Endodermal cell (in vitro differentiated cells): Measurements from ENCODE around the gene NOL9. TPM values are rescaled to one million over a fixed set of nuclear protein-coding genes. Genes with fewer than 3 reads are reported as not detected.

Experiments used
- DNase-seq: peaks from one replicate; pipeline ENCODE4 v3.0.0-alpha.2; 2017
- H3K27ac ChIP-seq: 2 replicates; pipeline ENCODE4 v1.5.1; 2013; ENCODE audit warnings: mild to moderate bottlenecking, low read depth, low read length, moderate library complexity
- H3K27me3 ChIP-seq: 2 replicates; pipeline ENCODE4 v1.6.1; 2013; ENCODE audit warnings: mild to moderate bottlenecking, low read length, moderate library complexity; ENCODE audit not compliant: insufficient read depth, control insufficient read depth, poor library complexity, severe bottlenecking
- H3K36me3 ChIP-seq: 2 replicates; pipeline ENCODE4 v1.7.0; 2013; ENCODE audit warnings: mild to moderate bottlenecking, low read length, moderate library complexity; ENCODE audit not compliant: control insufficient read depth, insufficient read depth
- H3K4me1 ChIP-seq: one replicate; pipeline ENCODE4 v1.7.0; 2013; ENCODE audit warnings: low read length; ENCODE audit not compliant: control insufficient read depth, insufficient read depth
- H3K4me3 ChIP-seq: 2 replicates; pipeline ENCODE4 v1.5.1; 2013; ENCODE audit warnings: mild to moderate bottlenecking, low read length, moderate library complexity
- H3K9ac ChIP-seq: 2 replicates; pipeline ENCODE4 v1.6.1; 2013; ENCODE audit warnings: mild to moderate bottlenecking, low read length, moderate library complexity; ENCODE audit not compliant: poor library complexity, severe bottlenecking; ENCODE audit errors: extremely low read depth
- H3K9me3 ChIP-seq: 2 replicates; pipeline ENCODE4 v1.6.1; 2013; ENCODE audit warnings: mild to moderate bottlenecking, low read length, moderate library complexity; ENCODE audit not compliant: control insufficient read depth
- H3K27ac Mint-ChIP-seq: 2 replicates; pipeline ENCODE4 v1.8.0; 2020; ENCODE audit warnings: mixed read lengths
- H3K27me3 Mint-ChIP-seq: 2 replicates; pipeline ENCODE4 v1.8.0; 2021; ENCODE audit warnings: mild to moderate bottlenecking, mixed read lengths; ENCODE audit not compliant: insufficient read depth
- H3K36me3 Mint-ChIP-seq: 2 replicates; pipeline ENCODE4 v1.8.0; 2020; ENCODE audit warnings: low read depth, mixed read lengths
- H3K4me1 Mint-ChIP-seq: 2 replicates; pipeline ENCODE4 v1.8.0; 2020; ENCODE audit warnings: mixed read lengths
- H3K4me3 Mint-ChIP-seq: 2 replicates; pipeline ENCODE4 v1.8.0; 2020; ENCODE audit warnings: mild to moderate bottlenecking, moderate library complexity, mixed read lengths
- H3K9me3 Mint-ChIP-seq: 2 replicates; pipeline ENCODE4 v1.8.0; 2020; ENCODE audit warnings: mild to moderate bottlenecking, mixed read lengths
- WGBS, 2 experiments: methylation state at CpG; one replicate each; pipeline versions ENCODE4 v1.1.5 to v1.1.7; 2013; ENCODE audit warnings: missing lambda C conversion rate in 2 of 2, mixed read lengths in 1 of 2; ENCODE audit not compliant: insufficient coverage in 1 of 2, insufficient read length in 1 of 2; 5-methylcytosine and 5-hydroxymethylcytosine counted together
- total RNA-seq, 2 donors: library from RNA; stranded (reverse); fragmentation: NEBNext Ultra II Directional in 1 of 2; extraction: Animal tissue kit (Norgen Biotek cat#: 25700) in 1 of 2; gene quantifications; 2 replicates in 1 of 2; 3 replicates in 1 of 2; pipeline ENCODE4 v1.2.1, GENCODE V29; 2021
- TF ChIP-seq, protein P1 (sequence below): fragments of 200-600 bp; sonication (generic); conservative IDR thresholded peaks from 2 replicates; pipeline ENCODE4 v1.5.0; 2021; ENCODE audit warnings: antibody characterized with exemption, mild to moderate bottlenecking

The NOL9 gene
- total RNA-seq, 2 donors from 2014 or later = 35.0 to 43.9 TPM

DNA sequence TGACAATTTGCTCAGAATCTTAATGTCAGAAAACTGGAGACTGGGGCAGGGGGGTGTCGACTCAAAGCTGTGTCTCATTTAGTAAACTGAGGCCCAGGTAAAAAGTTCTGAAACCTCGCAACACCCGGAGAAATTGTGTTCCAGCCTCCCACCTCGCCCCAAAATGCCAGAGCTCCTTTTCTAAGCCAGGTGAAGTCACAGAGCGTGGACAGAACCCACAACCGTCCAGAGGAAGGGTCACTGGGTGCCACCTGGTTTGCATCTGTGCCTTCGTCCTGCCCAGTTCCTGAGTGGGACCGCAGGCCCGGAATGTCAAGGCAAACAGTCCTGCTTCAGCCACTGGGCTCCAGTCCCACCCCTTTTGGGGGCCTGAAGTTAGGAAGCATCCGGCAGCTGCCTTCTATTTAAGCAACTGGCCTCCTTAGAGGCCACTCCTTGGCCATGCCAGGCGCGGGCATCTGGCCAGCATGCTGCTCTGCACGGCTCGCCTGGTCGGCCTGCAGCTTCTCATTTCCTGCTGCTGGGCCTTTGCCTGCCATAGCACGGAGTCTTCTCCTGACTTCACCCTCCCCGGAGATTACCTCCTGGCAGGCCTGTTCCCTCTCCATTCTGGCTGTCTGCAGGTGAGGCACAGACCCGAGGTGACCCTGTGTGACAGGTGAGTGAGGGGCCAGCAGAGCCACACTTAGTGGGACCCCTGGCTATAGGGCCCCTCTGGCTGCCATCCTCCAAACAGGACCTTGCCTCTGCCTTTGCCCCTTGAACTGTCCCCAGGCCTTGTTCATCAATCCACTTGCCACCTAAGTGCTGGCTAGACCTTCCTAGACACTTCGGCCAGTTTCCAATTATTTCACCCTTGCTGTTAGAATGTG, 830 bp upstream of the NOL9 start, which contains the start of gene TAS1R1:
TSS of gene TAS1R1 (plus strand) at position 401 of the 872 bp plus-strand sequence. CDS start at position 468, 67 bp downstream.
- Histone ChIP-seq H3K27ac (peak within 1 kb of the TSS; percentile 44), H3K27me3 (no peaks in the 10 kb centered on the region), H3K9ac (peak within 1 kb of the TSS; percentile 92), H3K36me3 (peaks cover 8% of the 10 kb centered on the region), H3K4me3 (peak within 1 kb of the TSS; percentile 88), H3K4me1 (no peaks in the 10 kb centered on the region), H3K9me3 (no peaks in the 10 kb centered on the region)
- H3K27me3 Mint-ChIP-seq = no peaks in the 10 kb centered on the region
- H3K27ac Mint-ChIP-seq = peak within 1 kb of the TSS; percentile 48
- H3K36me3 Mint-ChIP-seq = peaks cover 8% of the 10 kb centered on the region
- peak; percentile 50 for DNase-seq
- H3K4me3 Mint-ChIP-seq = peak within 1 kb of the TSS; percentile 78
- WGBS, 2 experiments = 86 to 93% methylated on average over 16 to 19 of the region's 19 CpGs
- H3K9me3 Mint-ChIP-seq = no peaks in the 10 kb centered on the region
- TF ChIP-seq, protein P1, sequence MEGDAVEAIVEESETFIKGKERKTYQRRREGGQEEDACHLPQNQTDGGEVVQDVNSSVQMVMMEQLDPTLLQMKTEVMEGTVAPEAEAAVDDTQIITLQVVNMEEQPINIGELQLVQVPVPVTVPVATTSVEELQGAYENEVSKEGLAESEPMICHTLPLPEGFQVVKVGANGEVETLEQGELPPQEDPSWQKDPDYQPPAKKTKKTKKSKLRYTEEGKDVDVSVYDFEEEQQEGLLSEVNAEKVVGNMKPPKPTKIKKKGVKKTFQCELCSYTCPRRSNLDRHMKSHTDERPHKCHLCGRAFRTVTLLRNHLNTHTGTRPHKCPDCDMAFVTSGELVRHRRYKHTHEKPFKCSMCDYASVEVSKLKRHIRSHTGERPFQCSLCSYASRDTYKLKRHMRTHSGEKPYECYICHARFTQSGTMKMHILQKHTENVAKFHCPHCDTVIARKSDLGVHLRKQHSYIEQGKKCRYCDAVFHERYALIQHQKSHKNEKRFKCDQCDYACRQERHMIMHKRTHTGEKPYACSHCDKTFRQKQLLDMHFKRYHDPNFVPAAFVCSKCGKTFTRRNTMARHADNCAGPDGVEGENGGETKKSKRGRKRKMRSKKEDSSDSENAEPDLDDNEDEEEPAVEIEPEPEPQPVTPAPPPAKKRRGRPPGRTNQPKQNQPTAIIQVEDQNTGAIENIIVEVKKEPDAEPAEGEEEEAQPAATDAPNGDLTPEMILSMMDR = no peak
- H3K4me1 Mint-ChIP-seq = peaks cover 8% of the 10 kb centered on the region

DNA sequence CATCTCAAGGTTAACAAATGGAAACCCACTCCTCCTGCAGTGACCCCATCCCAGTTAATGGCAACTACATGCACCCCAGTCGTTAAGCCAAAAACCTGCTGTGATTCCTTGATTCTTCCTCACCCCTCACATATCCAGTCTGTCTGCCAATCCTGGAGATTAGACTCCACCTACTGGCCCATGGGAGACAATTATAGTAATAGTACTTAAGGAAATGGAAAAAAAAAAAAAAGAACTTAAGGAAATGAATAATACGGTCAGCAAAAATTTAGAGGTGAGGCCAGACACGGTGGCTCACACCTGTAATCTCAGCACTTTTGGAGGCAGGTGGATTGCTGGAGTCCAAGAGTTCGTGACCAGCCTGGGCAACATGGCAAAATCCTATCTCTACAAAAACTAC, 7.0 kb downstream of the NOL9 start:
- Mint-ChIP-seq H3K27ac (no peak overlapping the region), H3K4me3 (no peak overlapping the region), H3K4me1 (no peaks in the 10 kb centered on the region), H3K9me3 (no peaks in the 10 kb centered on the region), H3K27me3 (no peaks in the 10 kb centered on the region), H3K36me3 (peaks cover 61% of the 10 kb centered on the region)
- H3K9me3 ChIP-seq = no peaks in the 10 kb centered on the region
- TF ChIP-seq, protein P1 = no peak
- no peak for DNase-seq
- H3K9ac ChIP-seq = no peak overlapping the region
- no peak overlapping the region for H3K27ac ChIP-seq
- H3K4me1 ChIP-seq = no peaks in the 10 kb centered on the region
- 96 to 100% methylated on average over 2 to 4 of the region's 4 CpGs for WGBS, 2 experiments
- peaks cover 72% of the 10 kb centered on the region for H3K36me3 ChIP-seq
- H3K27me3 ChIP-seq = no peaks in the 10 kb centered on the region
- H3K4me3 ChIP-seq = no peak overlapping the region

DNA sequence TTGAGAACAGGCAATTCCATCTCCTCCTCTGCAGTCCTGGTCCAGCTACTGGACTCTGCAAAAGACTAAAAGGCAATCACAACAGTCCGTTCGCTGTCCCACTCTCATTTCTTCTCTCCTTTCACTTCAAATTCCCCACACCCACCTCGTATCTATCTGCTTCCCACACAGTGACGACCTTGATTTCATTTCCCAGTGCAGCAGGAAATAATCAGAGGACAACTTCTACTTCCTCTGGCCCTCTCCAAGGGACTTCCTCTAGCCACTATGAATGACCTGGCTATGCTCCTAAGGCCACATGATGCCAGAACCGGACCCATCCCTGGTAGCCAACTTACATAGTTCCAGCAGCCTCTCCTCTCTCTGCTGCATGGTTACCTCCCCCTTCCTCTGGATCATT, 8.0 kb downstream of the NOL9 start:
- no peaks in the 10 kb centered on the region for H3K4me1 ChIP-seq
- Mint-ChIP-seq H3K36me3 (peaks cover 65% of the 10 kb centered on the region), H3K4me3 (no peak overlapping the region), H3K27ac (no peak overlapping the region), H3K9me3 (no peaks in the 10 kb centered on the region), H3K27me3 (no peaks in the 10 kb centered on the region), H3K4me1 (no peaks in the 10 kb centered on the region)
- H3K4me3 ChIP-seq = no peak overlapping the region
- H3K9me3 ChIP-seq = no peaks in the 10 kb centered on the region
- WGBS, 2 experiments = 92 to 95% methylated on average over 4 to 5 of the region's 5 CpGs
- H3K36me3 ChIP-seq = peaks cover 76% of the 10 kb centered on the region
- no peak overlapping the region for H3K9ac ChIP-seq
- DNase-seq = no peak
- H3K27ac ChIP-seq = no peak overlapping the region
- TF ChIP-seq, protein P1 = no peak
- H3K27me3 ChIP-seq = no peaks in the 10 kb centered on the region
